ENCODE results near the gene TMEM255B. TPM values are rescaled to one million over a fixed set of nuclear protein-coding genes. Genes with fewer than 3 reads are reported as not detected.
A peak's percentile ranks its signal among the peaks of the same experiment; 100 is the strongest.

Gene TMEM255B
- total RNA-seq, 2 donors from 2014 or later: 0.96 to 4.6 TPM

GRCh38 chr13:113862931-113863523 is 104.0 kb downstream of the TMEM255B start:
- H3K27ac ChIP-seq: peak overlapping the region; percentile 80 to 81
- no peak for DNase-seq (ENCODE audit: low spot score)
- H3K27me3 ChIP-seq (replicated peaks; ENCODE audit: insufficient read depth): no peaks in the 10 kb centered on the region
- WGBS: under 1% methylated on average over 46 of the region's 60 CpGs
- TF ChIP-seq POLR2A (IDR thresholded peaks at IDR 0.05) (peak; percentile 17), POLR2AphosphoS5 (IDR thresholded peaks at IDR 0.05) (peak; percentile 37), CTCF (IDR thresholded peaks at IDR 0.05) (no peak)
- H3K4me1 ChIP-seq (replicated peaks): no peaks in the 10 kb centered on the region
- intact Hi-C loops (cut with DNase I): loop anchor here (5.0 kb wide), 3 partner anchors 39 to 84 kb away; no protein-coding TSS in a partner anchor
- no peaks in the 10 kb centered on the region for H3K36me3 ChIP-seq
- peak overlapping the region; percentile 57 to 59 for H3K4me3 ChIP-seq
- H3K9me3 ChIP-seq: no peaks in the 10 kb centered on the region

- 1% methylated on average over 101 of the region's 116 CpGs for WGBS
Observed at GRCh38 chr13:113863524-113864272, 104.7 kb downstream of the TMEM255B start, which contains the start of gene GAS6. TSS of gene GAS6 (minus strand) at chr13:113864076. CDS start at chr13:113863920, 156 bp downstream.

GRCh38 chr13:113864273-113864890 is 105.4 kb downstream of the TMEM255B start:
- no peak for DNase-seq (ENCODE audit: low spot score)
- Histone ChIP-seq H3K27ac (peak overlapping the region; percentile 80 to 81), H3K27me3 (replicated peaks; ENCODE audit: insufficient read depth) (no peaks in the 10 kb centered on the region), H3K4me3 (peak overlapping the region; percentile 57 to 59), H3K9me3 (no peaks in the 10 kb centered on the region), H3K36me3 (no peaks in the 10 kb centered on the region), H3K4me1 (replicated peaks) (no peaks in the 10 kb centered on the region)
- TF ChIP-seq POLR2A (IDR thresholded peaks at IDR 0.05) (no peak), POLR2AphosphoS5 (IDR thresholded peaks at IDR 0.05) (no peak), CTCF (IDR thresholded peaks at IDR 0.05) (no peak)
- 14% methylated on average over 10 of the region's 10 CpGs for WGBS
- intact Hi-C loops (cut with DNase I): loop anchor here (5.0 kb wide), 3 partner anchors 38 to 83 kb away; no protein-coding TSS in a partner anchor

More at GRCh38 chr13:113863524-113864272, 104.7 kb downstream of the TMEM255B start, which contains the start of gene GAS6:
- Histone ChIP-seq H3K27ac (peak within 1 kb of the TSS; percentile 80 to 81), H3K4me3 (peak within 1 kb of the TSS; percentile 57 to 59), H3K36me3 (no peaks in the 10 kb centered on the region), H3K4me1 (replicated peaks) (no peaks in the 10 kb centered on the region), H3K9me3 (no peaks in the 10 kb centered on the region), H3K27me3 (replicated peaks; ENCODE audit: insufficient read depth) (no peaks in the 10 kb centered on the region)
- peak; percentile 55 for DNase-seq (ENCODE audit: low spot score)
- intact Hi-C loops (cut with DNase I): loop anchor here (5.0 kb wide), 3 partner anchors 39 to 84 kb away; no protein-coding TSS in a partner anchor
- TF ChIP-seq CTCF (IDR thresholded peaks at IDR 0.05): peak in 1 of 4 experiments; percentile 28
- TF ChIP-seq POLR2A (IDR thresholded peaks at IDR 0.05): no peak
- TF ChIP-seq POLR2AphosphoS5 (IDR thresholded peaks at IDR 0.05): no peak

GRCh38 chr13:113865427-113865826 is 106.4 kb downstream of the TMEM255B start:
- no peaks in the 10 kb centered on the region for H3K9me3 ChIP-seq
- no peaks in the 10 kb centered on the region for H3K36me3 ChIP-seq
- 78% methylated on average over 4 of the region's 4 CpGs for WGBS
- H3K27ac ChIP-seq: no peak overlapping the region
- intact Hi-C loops (cut with DNase I): no loop called here
- TF ChIP-seq CTCF (IDR thresholded peaks at IDR 0.05) (no peak), POLR2AphosphoS5 (IDR thresholded peaks at IDR 0.05) (no peak), POLR2A (IDR thresholded peaks at IDR 0.05) (no peak)
- DNase-seq (ENCODE audit: low spot score): no peak
- H3K4me1 ChIP-seq (replicated peaks): no peaks in the 10 kb centered on the region
- no peak overlapping the region for H3K4me3 ChIP-seq
- H3K27me3 ChIP-seq (replicated peaks; ENCODE audit: insufficient read depth): no peaks in the 10 kb centered on the region

Other genes starting within 250 kb of the TMEM255B start
- gene TFDP1, start 174.5 kb upstream of the TMEM255B start, total RNA-seq: 10 to 100 TPM; 50.1 to 62.4 TPM
- gene ATP4B, start 101.0 kb upstream of the TMEM255B start, total RNA-seq: under 1 TPM in 1 of 2 donors, not detected in 1; 0.34 TPM
- under 1 TPM in 1 of 2 donors, not detected in 1; 0.23 TPM for gene GRK1, start 92.0 kb upstream of the TMEM255B start, total RNA-seq
- 100 to 1,000 TPM; 116 to 432 TPM for gene GAS6, start 104.8 kb downstream of the TMEM255B start, total RNA-seq
- gene C13orf46, start 214.8 kb downstream of the TMEM255B start, total RNA-seq: 1 to 10 TPM; 8.0 to 9.9 TPM

Data from prostate gland (tissue), 2 donors.